ENCODE results near the gene MORN3.
"Not testable (repeated sequence)": the region's sequence is repeated elsewhere in the genome, so short reads cannot be mapped to it uniquely, and the experiment has no call there.

MORN3 gene

GRCh38 chr12:121697093-121697698, 27.7 kb upstream of the MORN3 start:
- TF ChIP-seq SNAI2 (CRISPR knock-in tag; IDR thresholded peaks at IDR 0.05) (no peak), GLIS3 (CRISPR knock-in tag; IDR thresholded peaks at IDR 0.05) (no peak)
- ATAC-seq: peak; percentile 54

GRCh38 chr12:121693155-121693687, 23.8 kb upstream of the MORN3 start:
- TF ChIP-seq ZNF565 (CRISPR knock-in tag; conservative IDR thresholded peaks at IDR 0.05; ENCODE audit: low read depth) (no peak), ARNTL (CRISPR knock-in tag; IDR thresholded peaks at IDR 0.05; ENCODE audit: borderline replicate concordance, low read depth) (no peak)
- ATAC-seq: no peak

GRCh38 chr12:121692744-121693143, 23.3 kb upstream of the MORN3 start:
- ATAC-seq: not testable (repeated sequence)

- ATAC-seq: no peak
- TF ChIP-seq CSRNP3 (CRISPR knock-in tag; IDR thresholded peaks at IDR 0.05): no peak
- TF ChIP-seq CSDC2 (CRISPR knock-in tag; IDR thresholded peaks at IDR 0.05): no peak
- no peak for TF ChIP-seq ZNF70 (CRISPR knock-in tag; IDR thresholded peaks at IDR 0.05)
- no peak for TF ChIP-seq ARNTL (CRISPR knock-in tag; IDR thresholded peaks at IDR 0.05; ENCODE audit: borderline replicate concordance, low read depth)
- TF ChIP-seq ZNF565 (CRISPR knock-in tag; conservative IDR thresholded peaks at IDR 0.05; ENCODE audit: low read depth): no peak
These were observed 20.0 kb upstream of the MORN3 start for GRCh38 chr12:121689430-121689829.

GRCh38 chr12:121688966-121689365, 19.5 kb upstream of the MORN3 start:
- no peak for ATAC-seq
- TF ChIP-seq CSRNP3 (CRISPR knock-in tag; IDR thresholded peaks at IDR 0.05) (no peak), ZNF565 (CRISPR knock-in tag; conservative IDR thresholded peaks at IDR 0.05; ENCODE audit: low read depth) (no peak), ARNTL (CRISPR knock-in tag; IDR thresholded peaks at IDR 0.05; ENCODE audit: borderline replicate concordance, low read depth) (no peak), RARB (CRISPR knock-in tag; IDR thresholded peaks at IDR 0.05) (no peak), SNAI2 (CRISPR knock-in tag; IDR thresholded peaks at IDR 0.05) (no peak), ZNF8 (CRISPR knock-in tag; IDR thresholded peaks at IDR 0.05) (no peak), PPARA (CRISPR knock-in tag; IDR thresholded peaks at IDR 0.05; ENCODE audit: borderline replicate concordance) (no peak), GLIS3 (CRISPR knock-in tag; IDR thresholded peaks at IDR 0.05) (no peak), CSDC2 (CRISPR knock-in tag; IDR thresholded peaks at IDR 0.05) (no peak), OSR1 (CRISPR knock-in tag; IDR thresholded peaks at IDR 0.05) (no peak), ISL1 (CRISPR knock-in tag; IDR thresholded peaks at IDR 0.05) (no peak), TSHZ2 (CRISPR knock-in tag; IDR thresholded peaks at IDR 0.05) (no peak), PATZ1 (CRISPR knock-in tag; IDR thresholded peaks at IDR 0.05; ENCODE audit: borderline replicate concordance) (no peak), POU6F1 (CRISPR knock-in tag; IDR thresholded peaks at IDR 0.05; ENCODE audit: borderline replicate concordance, low read depth) (no peak), ZFP3 (CRISPR knock-in tag; IDR thresholded peaks at IDR 0.05) (no peak)

GRCh38 chr12:121679661-121680197, 10.3 kb upstream of the MORN3 start:
- ATAC-seq: not testable (repeated sequence)
